Small intestine (tissue), 7 donors: ENCODE results near the gene AFF3. TPM values are rescaled to one million over a fixed set of nuclear protein-coding genes. Genes with fewer than 3 reads are reported as not detected.

Experiments
- DNase-seq, 2 donors: peaks; one replicate each; pipeline versions ENCODE4 v3.0.0 to v3.0.0-alpha.2; 2013
- FAIRE-seq: peaks from 2 replicates; lab custom pipeline; 2012; peaks lifted over from hg19 to GRCh38; lab: Jason Lieb, UNC
- H3K27ac ChIP-seq, 3 donors: one replicate each; pipeline ENCODE4 v1.5.1; 2013; ENCODE audit warnings: low read length in 2 of 3, mild to moderate bottlenecking in 2 of 3, control low read depth in 1 of 3, inconsistent platforms in 1 of 3, low read depth in 1 of 3, moderate library complexity in 1 of 3
- H3K27me3 ChIP-seq, 3 donors: one replicate each; pipeline ENCODE4 v1.6.1; 2013; ENCODE audit warnings: low read length in 3 of 3, inconsistent platforms in 1 of 3; ENCODE audit not compliant: control insufficient read depth in 3 of 3, insufficient read depth in 3 of 3
- H3K36me3 ChIP-seq, 3 donors: one replicate each; pipeline ENCODE4 v1.6.1; 2013; ENCODE audit warnings: low read length in 3 of 3, inconsistent platforms in 1 of 3, low read depth in 1 of 3, mild to moderate bottlenecking in 1 of 3, moderate library complexity in 1 of 3; ENCODE audit not compliant: control insufficient read depth in 3 of 3, insufficient read depth in 2 of 3
- H3K4me1 ChIP-seq, 3 donors: one replicate each; pipeline ENCODE4 v1.6.1; 2013; ENCODE audit warnings: low read length in 2 of 3, inconsistent platforms in 1 of 3, low read depth in 1 of 3, mild to moderate bottlenecking in 1 of 3, moderate library complexity in 1 of 3; ENCODE audit not compliant: control insufficient read depth in 3 of 3, insufficient read depth in 2 of 3
- H3K4me3 ChIP-seq, 3 donors: one replicate each; pipeline ENCODE4 v1.5.1; 2013; ENCODE audit warnings: low read length in 3 of 3, control low read depth in 1 of 3, inconsistent platforms in 1 of 3, low read depth in 1 of 3, mild to moderate bottlenecking in 1 of 3, moderate library complexity in 1 of 3
- H3K9me3 ChIP-seq, 2 donors: one replicate each; pipeline ENCODE4 v1.6.1; 2013; ENCODE audit warnings: low read depth in 1 of 2, low read length in 1 of 2; ENCODE audit not compliant: control insufficient read depth in 2 of 2, insufficient read depth in 1 of 2
- WGBS, 3 donors: extraction: QIAGEN DNeasy Blood & Tissue Kit; methylation state at CpG; one replicate each; pipeline ENCODE4 v1.1.7; 2013; 5-methylcytosine and 5-hydroxymethylcytosine counted together
- polyA plus RNA-seq, 4 donors: library from polyadenylated mRNA; stranded (reverse) in 3 of 4; unstranded in 1 of 4; fragments of 200-250 nt in 3 of 4; fragments of 120-200 nt in 1 of 4; gene quantifications; one replicate each; pipeline versions ENCODE4 v1.2.1 to v1.2.3, GENCODE V29; 2013
- donor health status: healthy with polysubstance abuse.
- donor health status: control.
- donor health status: control.
- donor health status: Bipolar disorder and iron deficiency.
- donor health status: healthy.

Gene AFF3
- polyA plus RNA-seq, 4 donors = 0.27 to 3.2 (median 0.92) TPM; not detected in 1

- FAIRE-seq = no peak
- Histone ChIP-seq H3K4me3 (no peak overlapping the region), H3K4me1 (no peaks in the 10 kb centered on the region), H3K27ac (no peak overlapping the region), H3K27me3 (no peaks in the 10 kb centered on the region), H3K36me3 (no peaks in the 10 kb centered on the region), H3K9me3 (no peaks in the 10 kb centered on the region)
- WGBS, 3 donors = 55 to 80% (median 64%) methylated on average over 3 of the region's 3 CpGs
- no peak for DNase-seq
Measured at GRCh38 chr2:99899882-99900281, 242.5 kb downstream of the AFF3 start.

GRCh38 chr2:99899058-99899855, 243.1 kb downstream of the AFF3 start:
- FAIRE-seq (no peak), DNase-seq (no peak)
- Histone ChIP-seq H3K9me3 (no peaks in the 10 kb centered on the region), H3K4me3 (no peak overlapping the region), H3K27ac (no peak overlapping the region), H3K27me3 (no peaks in the 10 kb centered on the region), H3K36me3 (no peaks in the 10 kb centered on the region), H3K4me1 (no peaks in the 10 kb centered on the region)
- 59 to 77% (median 61%) methylated on average over 5 of the region's 5 CpGs for WGBS, 3 donors

- 76 to 86% (median 83%) methylated on average over 12 of the region's 12 CpGs for WGBS, 3 donors
- Histone ChIP-seq H3K4me1 (no peaks in the 10 kb centered on the region), H3K4me3 (no peak overlapping the region), H3K27ac (no peak overlapping the region), H3K9me3 (no peaks in the 10 kb centered on the region), H3K36me3 (no peaks in the 10 kb centered on the region), H3K27me3 (no peaks in the 10 kb centered on the region)
- no peak for DNase-seq
- no peak for FAIRE-seq
Measured at GRCh38 chr2:99898336-99899048, 243.9 kb downstream of the AFF3 start.

GRCh38 chr2:99891428-99891780, 251.0 kb downstream of the AFF3 start:
- H3K4me1 ChIP-seq = no peaks in the 10 kb centered on the region
- no peak overlapping the region for H3K4me3 ChIP-seq
- FAIRE-seq (no peak), DNase-seq (no peak)
- no peaks in the 10 kb centered on the region for H3K9me3 ChIP-seq
- H3K27me3 ChIP-seq = no peaks in the 10 kb centered on the region
- 89 to 95% (median 89%) methylated on average over 7 of the region's 7 CpGs for whole genome bisulfite sequencing, 3 donors
- H3K27ac ChIP-seq = no peak overlapping the region
- no peaks in the 10 kb centered on the region for H3K36me3 ChIP-seq

- Histone ChIP-seq H3K4me1 (no peaks in the 10 kb centered on the region), H3K9me3 (no peaks in the 10 kb centered on the region), H3K27me3 (no peaks in the 10 kb centered on the region), H3K27ac (no peak overlapping the region), H3K36me3 (no peaks in the 10 kb centered on the region), H3K4me3 (no peak overlapping the region)
- DNase-seq (no peak), FAIRE-seq (no peak)
- 70 to 82% (median 76%) methylated on average over 10 of the region's 10 CpGs for WGBS, 3 donors
Measured at GRCh38 chr2:99890568-99891427, 251.6 kb downstream of the AFF3 start.

- H3K4me3 ChIP-seq = no peak overlapping the region
- no peak overlapping the region for H3K27ac ChIP-seq
- no peaks in the 10 kb centered on the region for H3K4me1 ChIP-seq
- H3K36me3 ChIP-seq = no peaks in the 10 kb centered on the region
- H3K27me3 ChIP-seq = no peaks in the 10 kb centered on the region
- DNase-seq = no peak
- FAIRE-seq = no peak
- H3K9me3 ChIP-seq = no peaks in the 10 kb centered on the region
- 67 to 76% (median 71%) methylated on average over 5 of the region's 5 CpGs for WGBS, 3 donors
Measured at GRCh38 chr2:99888617-99889016, 253.8 kb downstream of the AFF3 start.

GRCh38 chr2:99886418-99886817, 256.0 kb downstream of the AFF3 start:
- no peak for DNase-seq
- H3K4me1 ChIP-seq = peaks cover 0 to 10% (median 3%) of the 10 kb centered on the region in 3 donors
- no peak for FAIRE-seq
- H3K27ac ChIP-seq = no peak overlapping the region
- no peaks in the 10 kb centered on the region for H3K36me3 ChIP-seq
- no peak overlapping the region for H3K4me3 ChIP-seq
- no peaks in the 10 kb centered on the region for H3K27me3 ChIP-seq
- WGBS, 3 donors = 88 to 94% (median 90%) methylated on average over 3 of the region's 3 CpGs
- H3K9me3 ChIP-seq = no peaks in the 10 kb centered on the region

- H3K36me3 ChIP-seq = no peaks in the 10 kb centered on the region
- DNase-seq (no peak), FAIRE-seq (no peak)
- no peak overlapping the region for H3K27ac ChIP-seq
- peaks cover 0 to 10% (median 3%) of the 10 kb centered on the region in 3 donors for H3K4me1 ChIP-seq
- H3K4me3 ChIP-seq = no peak overlapping the region
- H3K9me3 ChIP-seq = no peaks in the 10 kb centered on the region
- 77 to 80% (median 77%) methylated on average over 4 of the region's 4 CpGs for WGBS, 3 donors
- H3K27me3 ChIP-seq = no peaks in the 10 kb centered on the region
Measured at GRCh38 chr2:99883358-99883757, 259.0 kb downstream of the AFF3 start.
